CD4-positive, alpha-beta memory T cell (primary cell): Measurements from ENCODE around the gene SLC2A9. TPM values are rescaled to one million over a fixed set of nuclear protein-coding genes. Genes with fewer than 3 reads are reported as not detected.

ENCODE experiments used
- CTCF ChIA-PET: fragments of 350-600 bp; sonication (Branson Sonifier 250); formaldehyde crosslinking; loops from one replicate; lab custom pipeline; 2021; ENCODE audit warnings: inconsistent platforms; ENCODE audit not compliant: partially characterized antibody; lab: Charles Lee
- POLR2A ChIA-PET: fragments of 350-600 bp; sonication (Branson Sonifier 250); formaldehyde crosslinking; loops from one replicate; lab custom pipeline; 2021; ENCODE audit not compliant: partially characterized antibody; lab: Charles Lee
- DNase-seq, 5 donors: peaks; one replicate each; pipeline versions ENCODE4 v3.0.0 to v3.0.0-alpha.2; 2020 to 2022; ENCODE audit warnings: mixed read lengths in 1 of 5
- H3K27ac ChIP-seq: one replicate; pipeline ENCODE4 v1.7.0; 2013; ENCODE audit warnings: low read depth, low read length
- H3K27me3 ChIP-seq: 2 replicates; pipeline ENCODE4 v1.7.0; 2013; ENCODE audit warnings: mild to moderate bottlenecking, low read length, moderate library complexity; ENCODE audit not compliant: insufficient read depth
- H3K36me3 ChIP-seq: 2 replicates; pipeline ENCODE4 v1.7.0; 2013; ENCODE audit warnings: mild to moderate bottlenecking, low read length, moderate library complexity; ENCODE audit not compliant: insufficient read depth
- H3K4me1 ChIP-seq: 2 replicates; pipeline ENCODE4 v1.7.0; 2013; ENCODE audit warnings: mild to moderate bottlenecking, low read length, moderate library complexity; ENCODE audit not compliant: insufficient read depth
- H3K4me3 ChIP-seq, 2 donors: one replicate each; pipeline ENCODE4 v1.7.0; 2013; ENCODE audit warnings: low read length in 2 of 2, mild to moderate bottlenecking in 1 of 2
- H3K9me3 ChIP-seq, 2 donors: one replicate each; pipeline ENCODE4 v1.7.0; 2013; ENCODE audit warnings: low read length in 2 of 2, control low read depth in 1 of 2; ENCODE audit not compliant: control insufficient read depth in 1 of 2
- H3K27ac Mint-ChIP-seq, 7 donors: one replicate each; pipeline ENCODE4 v1.8.0; 2020 to 2021; ENCODE audit warnings: mixed read lengths in 7 of 7, mild to moderate bottlenecking in 6 of 7, inconsistent platforms in 3 of 7, moderate library complexity in 3 of 7
- H3K27me3 Mint-ChIP-seq, 2 donors: one replicate each; pipeline ENCODE4 v1.8.0; 2020 to 2021; ENCODE audit warnings: mixed read lengths in 2 of 2
- H3K36me3 Mint-ChIP-seq, 2 donors: one replicate each; pipeline ENCODE4 v1.8.0; 2020 to 2021; ENCODE audit warnings: mixed read lengths in 2 of 2, inconsistent platforms in 1 of 2, mild to moderate bottlenecking in 1 of 2
- H3K4me1 Mint-ChIP-seq, 4 donors: one replicate each; pipeline ENCODE4 v1.8.0; 2020 to 2021; ENCODE audit warnings: mixed read lengths in 4 of 4, mild to moderate bottlenecking in 1 of 4
- H3K4me3 Mint-ChIP-seq, 8 donors: one replicate each; pipeline ENCODE4 v1.8.0; 2020 to 2021; ENCODE audit warnings: mixed read lengths in 8 of 8, mild to moderate bottlenecking in 7 of 8, moderate library complexity in 6 of 8, inconsistent platforms in 3 of 8
- H3K9me3 Mint-ChIP-seq, 8 donors: one replicate each; pipeline ENCODE4 v1.8.0; 2020 to 2021; ENCODE audit warnings: mixed read lengths in 8 of 8, mild to moderate bottlenecking in 5 of 8, inconsistent platforms in 3 of 8, moderate library complexity in 1 of 8
- intact Hi-C: fragments of 100-400 bp; cut with micrococcal nuclease; formaldehyde crosslinking; loops from one replicate; pipeline ENCODE4 v1.15.1; 2023
- polyA plus RNA-seq, 2 donors: library from polyadenylated mRNA; unstranded; fragments of 300-500 nt; fragmentation: Illumina TruSeq; gene quantifications; one replicate each; pipeline ENCODE4 v1.2.3, GENCODE V29; 2021
- total RNA-seq, 2 experiments: library from RNA; stranded (reverse); gene quantifications; one replicate each; pipeline ENCODE4 v1.2.3, GENCODE V29; 2021

Gene SLC2A9
- total and polyA plus RNA-seq, 4 experiments from 2014 or later, result 0.43 to 2.4 (median 1.7) TPM

- Histone ChIP-seq H3K27me3 (no peaks in the 10 kb centered on the region), H3K4me1 (no peaks in the 10 kb centered on the region), H3K36me3 (no peaks in the 10 kb centered on the region), H3K4me3 (no peak overlapping the region), H3K27ac (no peak overlapping the region), H3K9me3 (no peaks in the 10 kb centered on the region)
- peak in 1 of 5 donors; percentile 4 for DNase-seq
- no peak overlapping the region for H3K27ac Mint-ChIP-seq
- no peaks in the 10 kb centered on the region for H3K9me3 Mint-ChIP-seq
- ChIA-PET POLR2A (no interaction called here), CTCF (interaction anchor here (0.7 kb wide), 1 partner anchor 459 kb away, joined by 4 read pairs; no protein-coding TSS in a partner anchor)
- peaks cover 0 to 6% (median 3%) of the 10 kb centered on the region in 4 donors for H3K4me1 Mint-ChIP-seq
- H3K4me3 Mint-ChIP-seq, result no peak overlapping the region
- H3K36me3 Mint-ChIP-seq, result peaks cover 0 to 6% of the 10 kb centered on the region in 2 donors
- no peaks in the 10 kb centered on the region for H3K27me3 Mint-ChIP-seq
- intact Hi-C loops, result no loop called here
These were observed 26.9 kb downstream of the SLC2A9 start for GRCh38 chr4:9994246-9994847.

GRCh38 chr4:9989918-9990635, 31.2 kb downstream of the SLC2A9 start:
- no peaks in the 10 kb centered on the region for H3K4me1 ChIP-seq
- H3K27me3 ChIP-seq, result no peaks in the 10 kb centered on the region
- H3K9me3 Mint-ChIP-seq, result peaks cover 0 to 4% (median 0%) of the 10 kb centered on the region in 8 donors
- peaks cover 0 to 6% (median 3%) of the 10 kb centered on the region in 4 donors for H3K4me1 Mint-ChIP-seq
- peaks cover 2% of the 10 kb centered on the region in 2 donors for H3K36me3 Mint-ChIP-seq
- no peak overlapping the region for H3K4me3 Mint-ChIP-seq
- no peak overlapping the region for H3K27ac ChIP-seq
- DNase-seq, result no peak
- no peak overlapping the region for H3K27ac Mint-ChIP-seq
- CTCF ChIA-PET, result no interaction called here
- no peak overlapping the region for H3K4me3 ChIP-seq
- no peaks in the 10 kb centered on the region for H3K27me3 Mint-ChIP-seq
- intact Hi-C loops, result no loop called here
- no peaks in the 10 kb centered on the region for H3K36me3 ChIP-seq
- H3K9me3 ChIP-seq, result no peaks in the 10 kb centered on the region
- POLR2A ChIA-PET, result no interaction called here

GRCh38 chr4:9988933-9989332, 32.4 kb downstream of the SLC2A9 start:
- Mint-ChIP-seq H3K27ac (no peak overlapping the region), H3K4me3 (no peak overlapping the region), H3K9me3 (peaks cover 0 to 7% (median 0%) of the 10 kb centered on the region in 8 donors), H3K36me3 (peaks cover 2% of the 10 kb centered on the region in 2 donors), H3K27me3 (no peaks in the 10 kb centered on the region), H3K4me1 (no peaks in the 10 kb centered on the region)
- intact Hi-C loops, result no loop called here
- no peak overlapping the region for H3K27ac ChIP-seq
- H3K27me3 ChIP-seq, result no peaks in the 10 kb centered on the region
- ChIA-PET CTCF (no interaction called here), POLR2A (no interaction called here)
- no peak overlapping the region for H3K4me3 ChIP-seq
- DNase-seq, result no peak
- H3K36me3 ChIP-seq, result no peaks in the 10 kb centered on the region
- no peaks in the 10 kb centered on the region for H3K9me3 ChIP-seq
- H3K4me1 ChIP-seq, result no peaks in the 10 kb centered on the region

GRCh38 chr4:9988363-9988749, 32.9 kb downstream of the SLC2A9 start:
- ChIA-PET CTCF (no interaction called here), POLR2A (no interaction called here)
- Mint-ChIP-seq H3K27ac (no peak overlapping the region), H3K4me3 (no peak overlapping the region), H3K4me1 (no peaks in the 10 kb centered on the region), H3K27me3 (no peaks in the 10 kb centered on the region), H3K36me3 (peaks cover 2% of the 10 kb centered on the region in 2 donors), H3K9me3 (peaks cover 0 to 7% (median 0%) of the 10 kb centered on the region in 8 donors)
- Histone ChIP-seq H3K9me3 (no peaks in the 10 kb centered on the region), H3K27ac (no peak overlapping the region), H3K27me3 (no peaks in the 10 kb centered on the region), H3K36me3 (no peaks in the 10 kb centered on the region), H3K4me1 (no peaks in the 10 kb centered on the region), H3K4me3 (no peak overlapping the region)
- intact Hi-C loops, result no loop called here
- DNase-seq, result no peak

GRCh38 chr4:9987749-9988362, 33.4 kb downstream of the SLC2A9 start:
- no peak for DNase-seq
- no peaks in the 10 kb centered on the region for H3K27me3 Mint-ChIP-seq
- no peak overlapping the region for H3K27ac ChIP-seq

GRCh38 chr4:9984621-9985020, 36.7 kb downstream of the SLC2A9 start:
- Histone ChIP-seq H3K36me3 (no peaks in the 10 kb centered on the region), H3K27me3 (no peaks in the 10 kb centered on the region), H3K4me3 (no peak overlapping the region), H3K4me1 (no peaks in the 10 kb centered on the region), H3K27ac (no peak overlapping the region), H3K9me3 (no peaks in the 10 kb centered on the region)
- Mint-ChIP-seq H3K27me3 (peaks cover 0 to 2% of the 10 kb centered on the region in 2 donors), H3K36me3 (peaks cover 5% of the 10 kb centered on the region in 2 donors), H3K4me3 (no peak overlapping the region), H3K27ac (no peak overlapping the region), H3K4me1 (peaks cover 0 to 1% (median 0%) of the 10 kb centered on the region in 4 donors), H3K9me3 (peaks cover 0 to 7% (median under 1%) of the 10 kb centered on the region in 8 donors)
- intact Hi-C loops, result no loop called here
- ChIA-PET POLR2A (no interaction called here), CTCF (no interaction called here)
- no peak for DNase-seq

More at GRCh38 chr4:9987749-9988362, 33.4 kb downstream of the SLC2A9 start:
- H3K4me3 ChIP-seq, result no peak overlapping the region
- POLR2A ChIA-PET, result no interaction called here
- Mint-ChIP-seq H3K9me3 (peaks cover 0 to 7% (median 0%) of the 10 kb centered on the region in 8 donors), H3K4me1 (no peaks in the 10 kb centered on the region), H3K27ac (no peak overlapping the region), H3K4me3 (no peak overlapping the region), H3K36me3 (peaks cover 2% of the 10 kb centered on the region in 2 donors)
- intact Hi-C loops, result no loop called here
- no peaks in the 10 kb centered on the region for H3K27me3 ChIP-seq
- CTCF ChIA-PET, result no interaction called here
- H3K36me3 ChIP-seq, result no peaks in the 10 kb centered on the region
- H3K9me3 ChIP-seq, result no peaks in the 10 kb centered on the region
- H3K4me1 ChIP-seq, result no peaks in the 10 kb centered on the region

GRCh38 chr4:9983211-9983610, 38.1 kb downstream of the SLC2A9 start:
- intact Hi-C loops, result no loop called here
- DNase-seq, result no peak
- CTCF ChIA-PET, result no interaction called here

More at GRCh38 chr4:9983211-9983610, 38.1 kb downstream of the SLC2A9 start:
- Mint-ChIP-seq H3K27ac (no peak overlapping the region), H3K36me3 (peaks cover 5% of the 10 kb centered on the region in 2 donors), H3K9me3 (peaks cover 0 to 7% (median under 1%) of the 10 kb centered on the region in 8 donors), H3K27me3 (peaks cover 0 to 2% of the 10 kb centered on the region in 2 donors), H3K4me1 (peaks cover 0 to 1% (median 0%) of the 10 kb centered on the region in 4 donors), H3K4me3 (no peak overlapping the region)
- POLR2A ChIA-PET, result no interaction called here
- no peaks in the 10 kb centered on the region for H3K27me3 ChIP-seq
- H3K4me3 ChIP-seq, result no peak overlapping the region
- H3K27ac ChIP-seq, result no peak overlapping the region
- H3K36me3 ChIP-seq, result no peaks in the 10 kb centered on the region
- H3K4me1 ChIP-seq, result no peaks in the 10 kb centered on the region
- no peaks in the 10 kb centered on the region for H3K9me3 ChIP-seq
